Muscle of leg (tissue), 11 donors: ENCODE measurements around the gene ODAD4. TPM values are rescaled to one million over a fixed set of nuclear protein-coding genes. Genes with fewer than 3 reads are reported as not detected.

Experiments
- DNase-seq: peaks from one replicate; pipeline ENCODE4 v3.0.0; 2013
- H3K27ac ChIP-seq: one replicate; pipeline ENCODE4 v1.5.1; 2013; ENCODE audit warnings: mild to moderate bottlenecking, low read length, control low read depth
- H3K27me3 ChIP-seq: one replicate; pipeline ENCODE4 v1.6.1; 2013; ENCODE audit warnings: low read length; ENCODE audit not compliant: control insufficient read depth, insufficient read depth
- H3K36me3 ChIP-seq: one replicate; pipeline ENCODE4 v1.6.1; 2013; ENCODE audit warnings: low read length; ENCODE audit not compliant: control insufficient read depth, insufficient read depth
- H3K4me1 ChIP-seq: one replicate; pipeline ENCODE4 v1.6.1; 2013; ENCODE audit warnings: low read length; ENCODE audit not compliant: control insufficient read depth, insufficient read depth
- H3K4me3 ChIP-seq: one replicate; pipeline ENCODE4 v1.5.1; 2013; ENCODE audit warnings: low read length, control low read depth
- H3K9me3 ChIP-seq: replicated peaks from 2 replicates; pipeline ENCODE4 v1.6.1; 2013; ENCODE audit warnings: low read depth, low read length; ENCODE audit not compliant: control insufficient read depth
- WGBS: methylation state at CpG from one replicate; pipeline ENCODE4 v1.1.5; 2013; ENCODE audit warnings: missing lambda C conversion rate; ENCODE audit not compliant: insufficient coverage; 5-methylcytosine and 5-hydroxymethylcytosine counted together
- polyA plus RNA-seq, 8 donors: library from polyadenylated mRNA; unstranded; fragments of 120-200 nt; gene quantifications; one replicate each; pipeline versions ENCODE4 v1.2.1 to v1.2.3, GENCODE V29; 2013; ENCODE audit warnings: inconsistent platforms in 1 of 8, low replicate concordance in 1 of 8; ENCODE audit not compliant: insufficient read length in 8 of 8, insufficient read depth in 1 of 8
- total RNA-seq: library from RNA; stranded (reverse); fragments of 120-200 nt; gene quantifications from one replicate; pipeline ENCODE4 v1.2.4, GENCODE V29; 2013

Gene ODAD4
- total and polyA plus RNA-seq, 9 donors = 0.44 to 1.9 (median 0.95) TPM

DNA sequence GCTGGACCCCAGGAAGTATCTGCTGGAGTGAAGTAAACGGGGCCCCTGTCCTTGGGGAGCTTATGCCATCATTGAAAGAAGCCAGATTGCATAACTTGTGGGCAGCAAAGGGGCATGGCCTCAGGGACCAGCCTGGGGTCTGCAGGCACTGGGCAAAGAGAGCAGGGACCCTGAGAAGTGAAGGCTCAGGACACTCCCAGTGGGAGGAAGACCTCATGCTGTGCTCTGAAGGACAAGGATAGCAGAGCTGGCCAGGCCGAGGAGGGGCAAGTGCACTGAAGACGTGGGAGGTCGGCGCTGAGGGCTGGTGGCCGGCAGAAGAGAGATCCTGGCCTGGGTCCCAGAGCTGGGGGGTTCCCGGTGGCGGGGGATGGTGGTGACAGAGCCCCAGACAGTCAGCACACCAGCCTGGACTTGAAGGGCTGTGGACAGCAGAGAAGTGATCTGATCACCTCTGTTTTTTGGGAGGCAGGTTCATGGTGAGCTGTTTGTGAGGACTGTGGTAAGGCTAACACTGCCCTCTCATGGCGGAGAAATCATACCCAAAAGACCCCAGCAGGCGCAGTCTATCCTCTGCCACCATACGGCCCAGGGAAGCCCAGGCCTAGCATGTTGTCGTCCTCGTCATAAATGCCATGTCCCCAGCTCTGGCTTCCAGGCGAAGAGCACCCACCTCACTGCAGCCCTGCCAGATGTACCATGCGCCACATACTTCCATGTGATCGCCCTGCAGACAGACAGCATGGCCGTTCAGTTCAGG lies 29.1 kb downstream of the ODAD4 start:
- peak; percentile 51 for DNase-seq
- Histone ChIP-seq H3K27ac (no peak overlapping the region), H3K36me3 (no peaks in the 10 kb centered on the region), H3K4me3 (no peak overlapping the region), H3K4me1 (peaks cover 20% of the 10 kb centered on the region), H3K9me3 (no peaks in the 10 kb centered on the region), H3K27me3 (no peaks in the 10 kb centered on the region)
- 33% methylated on average over 17 of the region's 17 CpGs for whole genome bisulfite sequencing

DNA sequence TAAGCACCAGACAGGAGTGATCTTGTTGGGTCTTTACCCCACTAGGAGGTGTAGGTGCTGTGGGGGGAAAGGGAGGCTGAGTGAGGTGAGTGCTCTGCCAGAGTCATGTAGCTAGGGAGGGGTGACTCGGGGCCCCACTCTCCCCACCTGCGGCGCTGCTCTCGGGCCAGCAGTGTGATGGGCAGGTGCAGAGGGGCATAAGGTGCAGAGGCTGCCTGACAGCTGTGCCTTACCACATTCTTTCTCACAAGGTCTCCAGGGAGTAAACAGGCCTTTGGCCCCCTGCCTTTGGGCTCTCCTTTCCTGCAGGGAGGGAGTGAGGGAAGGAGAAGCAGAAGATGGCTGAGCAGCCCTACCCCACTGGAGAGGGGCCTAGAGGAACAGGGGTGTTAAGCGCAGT lies 31.7 kb downstream of the ODAD4 start:
- no peaks in the 10 kb centered on the region for H3K9me3 ChIP-seq
- no peaks in the 10 kb centered on the region for H3K36me3 ChIP-seq
- no CpG with 5 or more reads among the region's 5 CpGs for WGBS
- peaks cover 30% of the 10 kb centered on the region for H3K4me1 ChIP-seq
- no peak for DNase-seq
- H3K27ac ChIP-seq = no peak overlapping the region
- no peak overlapping the region for H3K4me3 ChIP-seq
- no peaks in the 10 kb centered on the region for H3K27me3 ChIP-seq

DNA sequence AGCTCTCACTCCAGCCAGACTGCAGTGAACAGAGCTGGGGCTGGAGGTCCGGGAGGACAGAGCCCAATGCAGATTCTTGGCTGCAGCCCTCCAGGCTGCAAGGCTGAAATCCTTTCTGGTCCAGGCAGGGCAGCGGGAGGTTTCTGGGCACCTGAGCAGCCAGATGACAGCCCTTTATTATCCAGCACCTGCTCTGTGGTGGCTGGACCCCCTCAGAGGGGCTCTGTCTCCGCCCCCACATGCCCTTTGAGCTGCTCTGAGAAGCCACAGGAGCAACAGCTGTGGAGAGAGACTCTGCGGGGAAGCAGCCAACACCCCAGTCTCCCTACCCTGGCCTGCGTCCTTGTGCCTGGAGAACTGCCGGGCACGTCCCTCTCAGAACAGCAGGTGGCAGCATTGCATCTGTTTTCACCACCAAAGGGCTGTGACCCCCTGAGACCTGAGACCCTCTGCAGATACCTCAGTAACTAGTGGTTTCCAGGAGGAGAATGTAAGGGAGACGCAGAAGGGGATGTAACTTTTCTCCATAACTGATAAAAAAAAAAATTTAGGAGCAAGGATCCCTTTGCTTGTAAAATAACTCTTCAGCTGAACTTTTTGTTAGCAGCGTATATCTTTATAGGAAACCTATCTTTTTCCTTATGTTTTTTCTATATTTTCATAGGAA lies 32.5 kb downstream of the ODAD4 start:
- Histone ChIP-seq H3K27ac (peak overlapping the region; percentile 77), H3K4me3 (no peak overlapping the region), H3K36me3 (peaks cover 3% of the 10 kb centered on the region), H3K27me3 (no peaks in the 10 kb centered on the region), H3K9me3 (no peaks in the 10 kb centered on the region), H3K4me1 (peaks cover 38% of the 10 kb centered on the region)
- 0% methylated on average over 1 of the region's 9 CpGs for WGBS
- DNase-seq = peak; percentile 89

DNA sequence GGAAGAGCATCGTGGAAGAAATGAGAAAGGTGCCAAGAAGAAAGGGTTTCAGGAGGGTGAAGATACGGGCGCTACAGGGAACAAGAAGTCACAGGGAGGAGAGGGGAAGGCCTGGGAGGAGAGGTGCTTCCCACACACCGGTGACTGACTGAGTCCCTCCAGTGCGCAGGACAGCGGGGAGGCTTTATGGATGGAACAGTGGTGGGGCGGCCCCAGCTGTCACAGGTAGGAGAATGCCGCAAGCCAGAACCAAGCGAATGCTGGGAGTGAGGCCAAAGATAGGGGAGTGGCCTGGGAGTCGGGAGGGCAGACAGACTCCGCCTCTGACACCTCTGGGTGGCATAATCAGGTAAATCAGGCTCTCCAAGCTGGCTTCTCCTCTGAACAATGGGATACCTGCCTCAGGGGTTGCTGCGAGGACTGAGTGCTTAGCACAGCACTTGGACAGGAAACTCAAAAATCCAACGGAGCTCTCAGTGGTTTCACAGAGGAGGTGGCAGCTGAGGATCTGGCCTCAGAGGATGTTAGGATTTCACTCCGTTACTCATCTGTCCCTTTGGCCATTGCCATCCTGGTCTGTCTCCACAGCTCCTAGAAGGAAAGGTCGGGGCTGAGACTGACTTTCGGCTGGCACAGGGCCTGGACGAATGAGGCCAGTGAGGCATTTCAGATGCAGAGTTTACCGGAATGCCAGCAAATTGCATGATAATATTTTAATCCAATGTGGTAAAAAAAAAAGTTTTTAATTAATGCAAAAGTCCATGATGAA lies 35.5 kb downstream of the ODAD4 start:
- H3K9me3 ChIP-seq = no peaks in the 10 kb centered on the region
- 13% methylated on average over 12 of the region's 18 CpGs for WGBS
- peak overlapping the region; percentile 95 for H3K4me3 ChIP-seq
- no peaks in the 10 kb centered on the region for H3K27me3 ChIP-seq
- H3K4me1 ChIP-seq = peaks cover 42% of the 10 kb centered on the region
- H3K27ac ChIP-seq = peak overlapping the region; percentile 79
- H3K36me3 ChIP-seq = peaks cover 25% of the 10 kb centered on the region
- peak; percentile 51 for DNase-seq

DNA sequence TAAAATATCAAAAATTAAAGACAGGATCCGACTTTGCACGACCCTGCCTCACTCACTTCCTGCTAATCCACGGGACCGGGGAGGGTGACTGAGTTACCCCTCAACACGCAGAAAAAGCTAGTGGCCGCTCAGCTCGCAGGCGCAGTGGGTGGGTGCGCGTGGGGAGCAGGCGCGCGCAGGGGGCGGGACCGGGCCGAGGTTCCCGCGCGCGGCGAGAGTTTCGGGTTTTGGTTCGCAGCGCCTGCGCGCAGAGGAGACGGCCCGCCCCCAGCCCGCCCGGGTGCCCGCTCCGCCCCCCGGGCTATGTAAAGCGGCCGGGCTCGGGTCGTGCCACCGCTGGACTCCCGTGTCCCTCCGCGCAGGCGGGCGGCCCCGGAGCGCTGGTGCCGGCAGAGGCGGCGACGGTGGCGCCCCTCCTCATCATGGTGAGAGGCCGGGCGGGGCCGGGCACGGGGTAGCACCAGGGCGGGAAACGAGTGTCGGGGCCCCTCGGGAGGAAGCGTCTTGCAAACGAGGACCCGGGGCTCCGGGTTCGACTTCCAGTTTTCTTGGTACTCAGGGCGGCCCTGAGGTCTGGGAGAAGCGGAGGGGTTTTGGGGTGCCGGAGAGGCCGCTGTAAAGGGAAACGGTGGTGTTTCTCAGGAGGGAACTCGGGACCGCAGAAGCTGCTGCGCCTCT lies 36.2 kb downstream of the ODAD4 start, which contains the start of gene CNP:
CNP (plus strand) TSS at position 333 of the 678 bp plus-strand sequence; CDS start at position 423, 90 bp downstream.
- peak within 1 kb of the TSS; percentile 95 for H3K4me3 ChIP-seq
- no peaks in the 10 kb centered on the region for H3K27me3 ChIP-seq
- H3K36me3 ChIP-seq = peaks cover 30% of the 10 kb centered on the region
- H3K4me1 ChIP-seq = peaks cover 41% of the 10 kb centered on the region
- H3K9me3 ChIP-seq = no peaks in the 10 kb centered on the region
- peak within 1 kb of the TSS; percentile 87 for H3K27ac ChIP-seq
- under 1% methylated on average over 71 of the region's 71 CpGs for WGBS
- peak; percentile 95 for DNase-seq

DNA sequence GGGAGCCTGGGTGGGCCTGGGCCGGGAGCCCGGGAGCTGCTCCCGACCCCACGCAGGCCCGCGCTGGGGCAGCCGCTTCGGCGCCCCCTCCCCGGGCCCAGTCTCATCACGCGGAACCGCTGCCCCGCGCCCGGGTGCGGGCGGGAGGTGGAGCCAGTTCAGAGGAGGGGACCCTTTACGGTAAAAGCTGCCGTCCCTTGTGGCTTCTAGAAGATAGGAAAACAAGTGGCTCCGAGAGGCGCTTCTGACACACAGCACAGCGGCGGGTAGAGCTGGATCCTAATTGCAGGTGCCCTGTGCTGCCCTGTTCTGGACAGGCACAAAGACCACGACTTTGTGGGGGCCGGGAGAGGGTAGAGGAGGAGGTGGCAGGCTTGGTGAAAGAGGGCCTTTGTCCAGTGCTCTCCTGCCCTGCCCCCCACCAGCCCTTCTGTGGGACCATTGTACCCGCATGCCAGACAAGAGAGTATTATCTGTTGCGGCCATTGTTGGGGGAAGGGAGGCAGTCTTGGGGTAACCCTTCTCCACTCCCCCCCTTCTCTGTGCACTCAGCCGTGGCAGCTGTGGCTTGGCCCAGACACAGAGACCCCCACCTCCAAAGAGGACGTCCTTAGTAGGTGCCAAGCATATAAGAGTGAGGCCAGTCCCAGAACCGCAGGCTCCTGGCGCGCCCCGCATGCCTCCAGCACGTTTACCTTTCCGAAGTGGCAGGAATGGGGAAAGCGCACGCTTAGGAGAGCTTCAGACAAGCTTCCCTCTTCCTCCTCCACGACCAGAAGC lies 36.9 kb downstream of the ODAD4 start:
- Histone ChIP-seq H3K27me3 (no peaks in the 10 kb centered on the region), H3K4me3 (peak overlapping the region; percentile 95), H3K36me3 (peaks cover 37% of the 10 kb centered on the region), H3K4me1 (peaks cover 37% of the 10 kb centered on the region), H3K9me3 (no peaks in the 10 kb centered on the region), H3K27ac (peak overlapping the region; percentile 87)
- WGBS = 14% methylated on average over 32 of the region's 39 CpGs
- DNase-seq = peak; percentile 47

DNA sequence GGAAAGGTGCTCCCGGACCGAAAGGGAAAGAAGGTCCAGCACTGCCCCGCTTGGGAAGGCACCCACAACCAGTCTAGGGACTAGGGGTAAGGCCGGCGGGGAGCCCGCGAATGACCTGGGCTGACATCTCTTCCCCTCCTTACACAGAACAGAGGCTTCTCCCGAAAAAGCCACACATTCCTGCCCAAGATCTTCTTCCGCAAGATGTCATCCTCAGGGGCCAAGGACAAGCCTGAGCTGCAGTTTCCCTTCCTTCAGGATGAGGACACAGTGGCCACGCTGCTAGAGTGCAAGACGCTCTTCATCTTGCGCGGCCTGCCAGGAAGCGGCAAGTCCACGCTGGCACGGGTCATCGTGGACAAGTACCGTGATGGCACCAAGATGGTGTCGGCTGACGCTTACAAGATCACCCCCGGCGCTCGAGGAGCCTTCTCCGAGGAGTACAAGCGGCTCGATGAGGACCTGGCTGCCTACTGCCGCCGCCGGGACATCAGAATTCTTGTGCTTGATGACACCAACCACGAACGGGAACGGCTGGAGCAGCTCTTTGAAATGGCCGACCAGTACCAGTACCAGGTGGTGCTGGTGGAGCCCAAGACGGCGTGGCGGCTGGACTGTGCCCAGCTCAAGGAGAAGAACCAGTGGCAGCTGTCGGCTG lies 37.6 kb downstream of the ODAD4 start:
- H3K27me3 ChIP-seq = no peaks in the 10 kb centered on the region
- peak overlapping the region; percentile 95 for H3K4me3 ChIP-seq
- no peak overlapping the region for H3K27ac ChIP-seq
- no peaks in the 10 kb centered on the region for H3K9me3 ChIP-seq
- no peak for DNase-seq
- H3K36me3 ChIP-seq = peaks cover 45% of the 10 kb centered on the region
- WGBS = 91% methylated on average over 36 of the region's 37 CpGs
- H3K4me1 ChIP-seq = peaks cover 37% of the 10 kb centered on the region

DNA sequence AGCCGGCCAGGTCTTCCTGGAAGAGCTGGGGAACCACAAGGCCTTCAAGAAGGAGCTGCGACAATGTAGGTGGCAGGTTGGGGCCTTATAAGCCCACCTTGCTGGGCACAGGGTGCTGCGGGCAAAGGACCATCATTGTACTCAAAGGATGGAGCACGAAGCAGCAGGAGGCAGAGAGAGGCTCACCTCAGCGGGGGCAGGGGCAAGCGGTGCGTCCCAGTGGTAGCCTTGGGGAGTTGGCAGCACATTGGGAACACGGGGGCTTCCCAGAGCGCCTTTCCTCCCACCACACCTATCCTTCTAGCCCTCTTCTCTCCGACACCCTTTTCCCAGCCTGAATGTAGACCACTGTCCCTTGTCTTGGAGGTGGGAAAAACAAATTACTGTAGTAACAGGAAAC lies 38.3 kb downstream of the ODAD4 start:
- no peak overlapping the region for H3K4me3 ChIP-seq
- DNase-seq = no peak
- 76% methylated on average over 7 of the region's 10 CpGs for WGBS
- peaks cover 43% of the 10 kb centered on the region for H3K4me1 ChIP-seq
- no peaks in the 10 kb centered on the region for H3K27me3 ChIP-seq
- H3K27ac ChIP-seq = no peak overlapping the region
- H3K9me3 ChIP-seq = no peaks in the 10 kb centered on the region
- H3K36me3 ChIP-seq = peaks cover 51% of the 10 kb centered on the region

DNA sequence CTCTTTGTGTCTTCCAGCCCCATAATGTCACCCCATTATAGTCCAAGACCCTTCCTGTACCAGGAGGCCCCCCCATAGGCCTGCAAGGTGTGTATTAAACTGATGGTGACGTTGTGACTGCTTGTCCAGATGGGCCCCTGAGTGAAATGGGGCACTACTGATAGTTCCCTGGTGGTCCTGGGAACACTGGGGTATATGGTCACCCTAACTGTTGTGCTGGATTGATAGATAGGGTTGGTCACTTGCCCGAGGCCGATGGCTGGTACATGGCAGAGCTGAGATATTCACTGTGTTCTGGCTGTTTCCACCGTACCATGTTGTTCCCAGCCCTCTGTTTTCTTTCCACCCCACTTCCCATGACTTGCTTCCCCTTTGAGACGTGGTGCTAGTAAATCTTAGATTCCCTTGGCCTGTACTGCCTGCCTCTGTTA lies 40.5 kb downstream of the ODAD4 start:
- Histone ChIP-seq H3K27ac (no peak overlapping the region), H3K9me3 (no peaks in the 10 kb centered on the region), H3K4me1 (peaks cover 37% of the 10 kb centered on the region), H3K36me3 (peaks cover 73% of the 10 kb centered on the region), H3K4me3 (no peak overlapping the region), H3K27me3 (no peaks in the 10 kb centered on the region)
- no peak for DNase-seq
- 100% methylated on average over 1 of the region's 5 CpGs for WGBS
